Activated CD4-positive, alpha-beta T cell treated with anti-CD3 and anti-CD28 coated beads, Interleukin-2, Interleukin-4, amounts not matched to agents 100 ng/mL and 50 ng/mL, durations not matched to agents 16 hours and 8 hours (primary cell): ENCODE measurements around the gene DLG2.

Experiments used
- DNase-seq: peaks from one replicate; pipeline ENCODE4 v3.0.0-alpha.2; 2020; ENCODE audit warnings: low spot score

The DLG2 gene

DNA sequence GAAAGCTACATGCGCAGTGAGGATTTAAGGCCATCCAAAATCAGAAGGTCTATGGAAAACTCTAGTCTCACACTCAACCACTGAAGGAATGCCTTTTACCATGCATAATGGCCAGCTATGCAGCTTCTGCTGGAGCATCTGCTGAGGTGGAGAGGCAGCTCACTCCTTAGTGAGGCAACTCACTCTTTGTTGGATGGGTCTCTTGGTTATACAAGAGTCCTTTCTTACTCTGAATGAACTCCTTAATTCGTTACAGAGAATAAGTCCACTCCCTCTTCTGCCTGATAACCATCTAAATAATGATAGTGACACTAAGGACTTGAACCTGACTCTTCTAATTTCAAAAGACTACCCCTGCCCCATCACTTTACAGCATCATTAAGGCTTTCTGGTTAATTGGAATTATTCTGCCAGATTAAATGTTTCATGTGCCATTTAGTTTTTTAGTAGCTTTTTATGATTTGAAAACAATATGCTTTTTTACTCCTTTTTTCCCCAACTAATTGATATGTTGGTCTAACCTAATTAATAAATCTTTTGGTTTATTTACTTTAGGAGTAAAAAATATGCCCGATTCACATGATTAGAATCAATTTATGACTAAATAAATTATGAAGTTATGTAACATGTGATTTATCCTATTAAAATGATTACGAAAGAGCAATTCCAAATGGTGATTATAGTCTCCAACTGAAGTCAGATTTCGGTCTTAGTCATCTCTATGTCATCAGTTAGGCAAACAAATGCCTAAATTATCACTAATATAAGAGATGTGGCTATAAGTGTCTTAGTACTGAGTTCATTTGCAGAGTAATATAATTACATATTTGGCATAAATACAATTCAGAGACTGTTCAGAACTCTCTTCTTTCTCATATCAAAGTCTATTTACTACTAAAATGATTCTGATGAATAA is 2054.3 kb downstream of the DLG2 start:
- DNase-seq: no peak

DNA sequence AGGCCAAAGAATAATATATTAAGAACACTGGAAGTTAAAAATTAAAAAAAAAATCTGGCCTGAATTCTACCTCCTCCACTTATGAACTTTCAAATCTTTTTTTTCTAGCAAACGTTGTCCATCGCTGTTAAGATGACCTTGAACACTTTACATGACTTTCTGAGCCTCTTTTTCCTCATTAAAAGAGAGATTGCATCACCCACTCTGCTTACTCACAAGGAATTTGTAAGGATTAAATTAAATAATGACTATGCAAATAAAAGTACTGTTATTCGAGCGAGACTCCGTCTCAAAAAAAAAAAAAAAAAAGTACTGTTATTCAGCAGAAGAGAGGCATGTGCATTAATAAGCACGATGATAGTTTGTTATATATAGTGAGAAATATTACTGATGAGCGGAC is 2055.8 kb downstream of the DLG2 start:
- no peak for DNase-seq

DNA sequence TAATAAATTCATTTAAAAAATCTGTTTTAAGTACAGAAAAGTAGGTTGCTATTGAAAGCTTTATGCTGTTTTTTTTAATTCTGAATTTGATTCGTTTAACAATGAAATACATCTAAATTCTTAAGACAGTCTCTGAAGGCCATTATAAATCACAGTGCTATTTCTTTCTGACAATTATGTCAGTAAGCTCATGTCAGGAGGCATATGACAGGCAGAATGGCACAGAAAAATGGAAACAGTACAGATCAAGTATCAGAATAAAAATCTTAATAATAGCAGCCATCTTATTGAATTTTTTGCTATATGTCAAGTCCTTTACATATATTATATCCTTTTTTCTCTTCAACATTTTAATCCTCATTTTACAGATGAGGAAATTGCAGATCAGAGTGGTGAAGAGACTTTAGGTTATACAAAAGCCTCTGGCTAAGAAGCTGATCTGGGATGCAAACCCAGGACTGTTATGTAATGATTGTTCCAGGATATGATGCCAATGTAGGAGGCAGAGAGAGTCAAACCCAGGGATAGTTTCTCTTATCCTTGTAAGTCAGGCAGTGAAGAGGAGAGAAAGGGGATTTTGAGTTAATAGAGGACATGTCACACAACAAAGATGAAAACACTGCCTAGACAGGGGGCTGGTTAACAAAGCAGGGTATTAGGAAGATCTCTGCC is 2057.9 kb downstream of the DLG2 start:
- DNase-seq: no peak

DNA sequence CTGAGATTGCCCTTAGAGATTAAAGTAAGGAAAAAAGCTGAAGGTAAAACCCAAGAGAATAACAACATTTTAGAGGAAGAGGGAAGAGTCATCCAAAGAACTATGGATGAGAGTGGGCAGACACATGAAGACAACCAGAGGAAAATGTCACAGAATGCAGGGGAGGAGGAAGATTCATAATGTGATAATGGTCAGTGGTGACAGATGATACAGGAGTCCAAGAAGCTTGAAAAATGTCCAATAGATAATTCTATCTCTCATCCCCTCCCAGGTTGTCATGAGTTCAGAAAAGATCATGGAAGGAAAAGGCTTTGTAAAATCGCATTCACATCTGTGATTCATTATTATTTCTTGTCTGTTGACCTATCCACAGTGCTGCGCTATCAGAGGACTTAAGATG is 2058.6 kb downstream of the DLG2 start:
- DNase-seq: no peak

DNA sequence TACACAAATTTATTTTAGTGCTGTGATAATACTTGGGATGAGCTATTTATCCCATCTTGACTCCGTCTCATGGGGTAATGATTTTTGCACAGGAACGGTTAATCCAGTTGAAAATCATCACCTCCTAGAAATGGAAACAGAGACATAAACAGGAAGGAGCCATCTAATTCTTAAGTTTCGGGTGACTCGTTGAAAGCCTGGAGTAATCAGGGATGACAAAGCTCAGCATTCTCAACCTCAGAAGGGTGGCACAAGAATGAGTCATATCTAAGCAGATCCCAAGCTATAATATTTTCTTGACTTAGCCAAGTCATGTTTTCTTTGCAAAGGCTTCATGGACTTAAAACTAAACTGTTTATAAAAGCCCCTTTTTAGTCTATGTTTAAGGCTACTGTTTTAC is 2060.2 kb downstream of the DLG2 start:
- DNase-seq: no peak

DNA sequence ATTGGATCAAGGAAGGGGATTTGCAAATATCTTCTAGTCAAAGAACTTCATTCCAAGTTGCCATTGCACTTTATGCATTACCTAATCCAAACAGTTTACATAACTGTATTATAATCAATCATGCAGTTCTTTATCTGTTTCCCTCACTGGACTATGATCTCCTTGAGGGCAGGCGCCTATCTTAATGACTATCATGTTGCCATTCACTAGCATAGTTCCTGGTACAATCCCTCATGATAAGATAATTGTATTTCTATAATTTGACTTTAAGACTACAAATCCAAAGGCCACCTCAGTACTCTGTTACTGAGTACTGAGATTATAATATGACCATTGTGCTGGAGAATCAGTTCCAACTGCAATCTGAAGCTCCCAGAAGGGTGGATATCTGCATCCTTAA is 2062.3 kb downstream of the DLG2 start:
- DNase-seq: no peak

DNA sequence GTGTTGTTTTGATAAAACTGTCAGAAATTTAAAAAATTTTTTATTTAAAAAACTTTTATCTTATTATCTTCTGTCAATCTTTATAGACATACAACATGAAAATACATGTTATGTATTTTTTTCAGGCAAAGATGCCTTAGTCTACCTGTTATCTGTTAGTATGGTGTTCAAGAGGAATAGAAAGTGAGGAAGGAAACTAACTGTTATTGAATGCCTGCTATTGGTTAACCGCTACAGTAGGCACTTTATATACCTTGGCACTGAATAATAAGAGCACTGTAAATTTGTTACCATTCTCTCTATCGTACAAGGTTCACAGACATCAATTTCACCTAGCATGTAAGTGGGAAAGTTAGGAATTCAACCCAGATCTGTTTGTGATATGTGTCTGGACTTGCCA is 2068.9 kb downstream of the DLG2 start:
- no peak for DNase-seq

DNA sequence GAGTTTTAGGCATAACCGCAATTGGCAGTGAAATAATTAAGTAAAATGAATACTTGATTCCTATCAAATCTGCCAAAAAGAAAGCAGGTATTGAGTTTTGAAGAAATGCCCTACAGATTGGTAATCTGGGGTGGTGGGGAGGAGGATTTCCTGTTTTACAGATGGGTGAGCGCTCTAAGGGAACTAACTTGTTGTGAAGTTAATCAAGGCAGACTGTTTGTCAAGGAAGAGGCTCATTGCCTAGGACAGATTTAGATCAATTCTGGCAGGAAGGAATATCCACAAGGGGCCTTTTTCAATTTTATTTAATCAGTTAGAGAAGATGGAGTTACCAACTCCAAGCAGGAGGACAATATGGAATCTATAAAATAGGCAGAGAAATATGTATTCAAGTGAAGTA is 2069.5 kb downstream of the DLG2 start:
- no peak for DNase-seq

DNA sequence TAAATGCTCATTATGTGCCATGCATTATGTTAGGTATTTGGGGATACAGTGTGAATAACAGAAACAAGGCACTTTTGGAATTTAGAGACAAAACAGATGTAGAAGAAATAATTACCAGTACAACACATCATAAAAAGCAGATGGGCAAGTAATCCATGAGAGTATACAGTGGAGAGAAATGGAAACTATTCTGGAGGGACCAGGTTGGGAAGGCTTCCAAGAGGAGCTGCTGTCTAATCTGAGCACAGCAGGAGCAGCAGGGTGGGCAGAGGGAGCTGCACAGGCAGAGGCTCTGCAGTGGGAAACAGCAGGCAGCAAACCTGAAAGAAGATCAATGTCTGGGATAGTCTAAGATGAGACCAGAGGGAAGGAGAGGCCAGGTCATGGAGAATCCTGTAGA is 2072.3 kb downstream of the DLG2 start:
- no peak for DNase-seq

DNA sequence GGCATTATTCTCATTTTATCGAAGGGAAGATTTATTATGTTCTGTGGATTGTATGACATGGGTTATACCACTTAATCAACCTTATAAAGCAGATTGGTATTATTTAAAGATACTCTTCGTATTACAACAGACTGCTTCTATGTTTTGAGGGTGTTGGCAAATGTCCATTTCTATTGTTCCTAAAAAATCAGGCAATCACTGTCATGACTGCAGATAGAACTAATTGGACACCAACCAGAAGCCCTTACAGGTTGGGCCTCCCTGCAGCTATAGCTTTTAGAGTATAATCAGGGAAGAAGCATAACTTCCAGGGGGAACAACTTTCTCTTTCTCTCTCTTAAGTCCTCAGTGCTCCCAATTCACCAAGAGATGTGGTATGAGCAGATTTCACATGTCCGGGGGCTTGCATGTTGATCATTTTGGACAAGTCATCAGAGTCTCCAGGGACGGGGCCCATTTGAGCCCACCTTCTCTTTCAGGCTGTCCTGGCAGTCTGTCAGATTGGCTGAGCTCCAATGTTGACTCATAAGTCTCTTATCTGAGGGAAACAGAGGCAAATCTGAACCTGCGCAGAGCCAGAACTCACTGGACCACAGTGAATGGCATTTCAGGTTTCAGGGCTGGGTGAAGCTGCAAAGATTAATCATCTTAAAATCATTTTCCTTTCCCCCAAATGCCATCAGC is 2077.0 kb downstream of the DLG2 start:
- DNase-seq: no peak

DNA sequence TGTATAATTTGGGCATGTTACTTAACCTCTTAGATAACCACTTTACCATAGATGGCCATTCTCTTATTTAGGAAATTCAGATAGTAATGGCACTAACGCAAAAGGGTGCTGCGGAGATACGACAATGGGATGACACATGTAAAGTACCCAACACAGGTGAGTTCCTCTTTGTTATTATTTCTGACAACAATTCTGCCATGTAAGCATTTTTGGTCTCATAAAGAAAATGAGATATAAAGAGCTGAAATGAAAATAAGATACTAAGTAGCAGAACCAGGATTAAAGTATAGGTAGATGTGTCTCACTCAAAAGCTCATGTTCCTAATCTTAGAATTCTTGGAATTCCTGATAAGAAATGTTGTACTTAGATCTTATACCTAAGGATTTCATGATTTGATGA is 2080.8 kb downstream of the DLG2 start:
- no peak for DNase-seq

DNA sequence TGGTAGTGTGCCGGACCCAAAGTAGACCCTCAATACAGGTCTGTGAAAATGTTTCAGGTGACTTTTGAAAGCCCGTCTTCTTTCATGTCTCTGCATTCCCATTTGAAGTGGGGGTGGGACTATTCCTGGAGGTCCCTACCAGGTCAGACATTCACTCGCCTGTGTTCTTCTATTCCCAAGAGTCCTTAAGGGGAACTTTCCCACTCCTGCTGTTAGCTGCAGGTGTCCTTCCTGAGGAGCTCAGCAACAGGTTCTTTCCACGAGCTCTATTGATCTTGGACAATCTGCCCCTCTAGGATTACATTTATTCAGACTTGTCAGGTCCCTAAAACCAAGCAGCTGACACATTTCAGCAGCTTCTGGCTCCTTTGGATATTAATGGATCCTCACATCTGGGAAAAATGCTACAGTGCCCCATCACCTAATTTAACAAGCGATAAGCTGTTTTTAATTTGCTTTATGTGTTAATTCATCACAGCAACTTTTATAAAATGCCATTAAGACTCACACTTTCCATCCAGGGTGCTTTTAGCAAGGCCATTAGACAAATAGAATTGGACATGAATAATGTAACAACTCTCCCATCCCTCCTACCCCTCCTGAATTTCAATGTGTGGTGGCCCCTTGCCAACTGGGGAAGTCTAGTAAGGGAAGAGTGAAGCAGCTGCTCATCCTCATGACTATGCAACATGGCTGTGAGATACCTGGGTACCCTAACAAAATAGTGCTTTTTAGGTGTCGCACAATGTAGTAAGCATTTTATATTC is 2081.5 kb downstream of the DLG2 start:
- DNase-seq: no peak

DNA sequence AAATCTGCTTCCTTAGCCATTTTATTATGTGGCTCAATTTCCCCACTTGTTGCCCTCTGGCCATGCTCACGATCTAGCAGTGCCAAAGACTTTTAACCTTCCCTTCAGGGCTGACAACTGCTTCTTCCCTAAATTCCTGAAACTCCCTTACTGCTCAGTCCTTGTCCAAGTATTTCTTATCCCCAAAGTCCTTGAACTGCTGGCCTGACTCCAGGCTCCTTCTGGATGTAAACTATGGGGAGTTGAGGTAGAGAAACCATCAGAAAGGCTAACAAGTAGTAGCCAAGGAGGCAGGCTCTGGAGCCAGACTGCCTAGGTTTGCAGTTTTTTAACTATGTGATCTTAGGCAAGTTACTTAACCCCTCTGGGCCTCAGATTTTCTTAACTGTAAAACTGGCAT is 2082.3 kb downstream of the DLG2 start:
- DNase-seq: no peak

DNA sequence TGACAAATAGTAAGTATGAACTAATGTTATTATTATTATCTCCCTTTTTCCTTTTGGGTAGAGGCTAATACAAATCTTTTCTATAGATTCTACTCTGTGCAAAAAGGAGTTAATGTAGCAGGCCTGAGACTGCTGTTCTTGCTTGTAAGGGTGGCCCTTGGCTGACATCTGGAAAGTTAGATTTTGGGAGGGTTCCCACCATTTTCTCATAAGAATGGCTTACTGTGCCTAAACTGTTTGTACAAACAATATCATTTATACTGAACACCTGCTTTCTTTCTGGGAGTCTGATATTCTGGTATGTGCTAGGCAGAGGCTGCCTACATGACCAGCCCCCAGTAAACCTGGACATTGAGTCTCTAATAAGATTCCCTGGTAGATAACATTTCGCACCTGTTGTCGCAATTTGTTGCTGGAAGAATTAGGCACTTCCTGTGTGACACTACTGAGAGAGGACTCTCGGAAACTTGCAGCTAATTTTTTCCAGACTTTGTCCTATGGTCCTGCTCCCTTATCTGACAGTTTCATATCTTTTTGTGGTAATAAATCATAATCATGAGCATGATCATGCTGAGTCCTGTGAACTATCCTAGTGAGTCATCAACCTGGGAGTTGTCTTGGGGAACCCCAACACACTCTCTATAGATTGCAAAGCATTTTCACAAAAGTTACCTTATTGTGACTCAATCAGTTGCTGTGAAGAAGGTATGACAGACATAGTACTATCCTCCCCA is 2083.3 kb downstream of the DLG2 start:
- DNase-seq: peak; percentile 28

DNA sequence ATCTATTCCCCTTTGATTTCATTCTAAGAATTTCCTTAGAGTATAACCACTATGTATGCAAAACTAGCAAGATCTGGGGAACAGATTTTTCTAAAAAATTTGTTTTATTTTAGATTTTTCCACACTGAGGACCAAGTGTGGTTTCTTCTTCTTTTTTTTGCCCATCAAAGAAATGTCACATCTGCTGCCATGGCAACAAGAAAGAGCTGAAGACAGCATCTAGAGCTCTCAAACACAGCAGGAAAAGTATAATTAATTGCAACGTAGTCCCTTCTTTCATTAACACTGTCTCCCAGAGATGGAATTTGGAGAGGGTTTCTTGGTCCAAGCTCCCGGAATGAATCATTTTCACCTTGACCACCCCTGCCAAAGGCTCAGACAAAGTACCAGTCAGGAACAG is 2084.3 kb downstream of the DLG2 start:
- no peak for DNase-seq

DNA sequence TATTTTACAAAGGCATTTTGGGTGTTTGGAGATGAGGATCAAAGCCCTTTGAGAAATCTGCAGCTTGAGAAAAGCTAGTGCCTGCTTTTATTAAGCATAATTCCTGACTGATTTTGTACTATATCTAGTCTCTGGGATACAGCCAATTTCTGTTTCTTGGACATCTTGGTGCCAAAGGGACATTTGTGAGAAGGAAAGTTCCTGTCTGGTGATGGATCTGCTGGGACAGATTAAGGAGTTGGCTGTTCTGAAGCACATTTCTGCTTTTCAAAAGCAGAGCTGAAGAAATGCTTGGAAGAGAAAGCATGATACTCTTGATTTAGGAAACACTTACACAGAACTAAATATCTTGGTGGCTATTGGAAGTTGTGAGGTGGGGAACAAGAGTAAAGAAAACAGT is 2086.4 kb downstream of the DLG2 start:
- DNase-seq: no peak

DNA sequence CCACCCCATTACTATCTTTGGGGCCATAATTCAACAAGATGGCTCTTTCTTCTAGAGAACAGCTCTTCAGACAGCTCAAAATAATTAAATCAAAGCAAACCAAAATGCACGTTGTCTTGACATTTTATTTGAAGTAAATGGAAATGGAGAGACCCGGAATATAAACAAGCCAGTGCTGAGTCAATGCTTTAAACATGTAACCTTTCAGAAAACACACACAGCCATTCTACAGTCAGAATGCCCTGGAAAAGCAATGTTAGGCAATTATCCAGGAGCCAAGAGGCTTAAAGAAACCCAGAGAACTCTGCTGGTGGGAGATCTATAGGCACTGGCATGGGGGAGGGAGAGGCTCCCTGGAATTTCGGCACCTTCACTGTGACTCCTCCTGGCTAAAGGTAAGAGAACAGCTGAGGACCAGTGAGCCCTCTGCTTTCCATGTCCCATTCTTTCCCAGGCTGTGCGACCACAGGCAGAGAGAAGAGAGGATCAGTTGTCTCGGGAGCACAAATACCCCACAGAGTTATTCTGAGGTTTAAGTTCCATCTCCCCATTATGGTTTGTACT is 2086.9 kb downstream of the DLG2 start:
- DNase-seq: no peak

DNA sequence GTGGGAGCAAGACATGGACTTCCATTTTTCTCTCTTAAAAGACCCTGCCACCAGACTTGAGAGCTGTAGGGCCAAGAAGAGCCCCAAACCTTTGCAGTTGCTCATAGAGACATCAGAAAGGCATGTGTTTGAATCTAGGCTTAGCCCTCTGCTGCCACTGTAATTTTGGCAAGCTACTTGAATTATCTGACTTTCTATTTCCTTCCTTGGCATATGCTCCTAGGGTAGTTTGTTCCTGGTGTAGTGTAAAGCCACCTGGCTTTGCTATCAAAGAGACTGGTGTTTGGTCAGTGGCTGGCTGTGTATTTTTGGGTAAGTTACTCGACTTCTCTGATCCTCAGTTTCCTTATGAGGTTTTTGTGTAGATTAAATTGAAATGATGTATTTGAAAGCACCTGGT is 2088.9 kb downstream of the DLG2 start:
- DNase-seq: no peak

DNA sequence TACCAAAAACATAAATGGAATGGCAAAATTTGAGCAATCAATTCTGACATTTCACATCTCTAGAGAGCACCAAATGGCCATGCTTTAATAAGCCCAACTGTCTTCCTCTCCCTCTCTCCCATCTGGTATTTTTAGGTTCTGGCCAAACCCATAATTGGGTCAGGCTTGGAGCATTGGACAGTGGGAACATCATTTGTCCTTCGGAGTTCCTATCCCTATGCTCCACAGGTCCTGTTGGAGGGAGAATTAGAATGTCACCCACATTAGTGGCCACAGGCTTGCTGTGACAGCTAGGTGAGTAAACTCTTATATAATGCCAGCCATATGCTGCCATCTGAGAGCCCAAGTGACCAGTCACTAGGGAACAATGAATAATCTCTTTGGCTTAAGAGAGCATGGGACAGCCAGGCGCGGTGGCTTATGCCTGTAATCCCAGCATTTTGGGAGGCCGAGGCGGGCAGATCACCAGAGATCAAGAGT is 2090.0 kb downstream of the DLG2 start:
- no peak for DNase-seq

DNA sequence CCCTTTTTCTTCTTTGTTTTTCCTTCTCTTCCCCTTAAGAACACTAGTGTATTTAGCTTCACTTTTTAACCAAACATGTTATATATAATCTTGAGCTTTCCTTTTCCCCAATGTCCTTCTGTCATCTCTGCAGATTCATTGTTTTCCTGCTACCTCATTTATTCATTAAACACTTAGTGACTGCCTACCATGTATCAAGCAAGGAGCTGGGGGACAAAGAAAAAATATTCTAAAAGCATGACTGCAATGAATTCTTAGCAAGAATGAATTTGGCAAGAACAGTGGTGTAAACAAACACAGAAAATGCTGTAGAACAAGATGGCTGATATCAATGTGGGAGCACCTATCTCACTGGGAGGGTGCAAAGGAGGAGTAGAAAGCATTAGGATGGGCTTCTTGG is 2094.0 kb downstream of the DLG2 start:
- DNase-seq: no peak

DNA sequence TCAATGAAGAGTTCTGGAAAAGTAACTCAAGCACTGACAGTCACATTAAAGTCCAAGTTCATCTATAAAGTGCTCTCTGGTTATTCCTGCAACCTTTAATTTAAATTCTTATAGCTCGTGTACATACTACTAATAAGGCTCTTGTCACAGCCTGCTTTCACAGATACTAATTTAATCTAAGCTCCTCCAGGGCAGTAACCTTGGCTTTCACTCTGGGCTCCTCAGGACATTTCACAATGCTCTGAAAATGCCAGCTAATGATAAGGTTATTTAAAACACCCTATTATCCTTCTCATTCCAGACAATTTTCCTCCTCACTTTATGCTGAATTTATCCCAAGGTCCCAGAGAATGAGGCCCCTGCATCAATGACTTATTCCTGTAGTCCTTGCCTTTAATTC is 2098.3 kb downstream of the DLG2 start:
- DNase-seq: no peak
